HepG2 (cell line): Measurements from ENCODE around the gene HS3ST3A1. TPM values are rescaled to one million over a fixed set of nuclear protein-coding genes. Genes with fewer than 3 reads are reported as not detected.
A peak's percentile ranks its signal among the peaks of the same experiment; 100 is the strongest.

Experiments
- AHDC1 ChIP-seq: sonication (generic); formaldehyde crosslinking; IDR thresholded peaks from 2 replicates; pipeline ENCODE4 v1.5.1; 2020; ENCODE audit warnings: mild to moderate bottlenecking, missing genetic modification reagents, borderline replicate concordance
- CREB1 ChIP-seq, 2 experiments: fragments of 450-650 bp in 1 of 2; IDR thresholded peaks; 2 replicates each; pipeline ENCODE4 v1.6.1; 2016 to 2017; ENCODE audit warnings: control low read depth in 1 of 2, mild to moderate bottlenecking in 1 of 2, missing compliant biosample characterization in 1 of 2, missing genetic modification characterization in 1 of 2
- ESRRA ChIP-seq: sonication (generic); formaldehyde crosslinking; IDR thresholded peaks from 2 replicates; pipeline ENCODE4 v1.5.1; 2020; ENCODE audit warnings: mild to moderate bottlenecking, low read depth, missing genetic modification reagents
- FOSL1 ChIP-seq: sonication (generic); formaldehyde crosslinking; IDR thresholded peaks from 2 replicates; pipeline ENCODE4 v1.9.0; 2021; ENCODE audit warnings: missing genetic modification reagents, borderline replicate concordance
- GATAD2A ChIP-seq: IDR thresholded peaks from 2 replicates; pipeline ENCODE4 v1.6.1; 2016
- HDAC1 ChIP-seq: sonication (generic); formaldehyde crosslinking; IDR thresholded peaks from 2 replicates; pipeline ENCODE4 v1.5.1; 2020; ENCODE audit warnings: mild to moderate bottlenecking, missing genetic modification reagents
- ISL2 ChIP-seq: sonication (generic); formaldehyde crosslinking; IDR thresholded peaks from 2 replicates; pipeline ENCODE4 v1.5.0; 2020; ENCODE audit warnings: missing genetic modification reagents
- KMT2A ChIP-seq: sonication (generic); formaldehyde crosslinking; IDR thresholded peaks from 2 replicates; pipeline ENCODE4 v1.4.0; 2020; ENCODE audit warnings: missing genetic modification reagents
- NFIC ChIP-seq: IDR thresholded peaks from 2 replicates; pipeline ENCODE4 v1.6.1; 2012; ENCODE audit warnings: mild to moderate bottlenecking, low read length, inconsistent platforms
- PAXIP1 ChIP-seq: sonication (generic); formaldehyde crosslinking; conservative IDR thresholded peaks from 2 replicates; pipeline ENCODE4 v1.4.0; 2020; ENCODE audit warnings: mild to moderate bottlenecking, missing genetic modification reagents, moderate library complexity
- PHF5A ChIP-seq: IDR thresholded peaks from one replicate; pipeline ENCODE4 v1.6.1; 2018; ENCODE audit warnings: low read depth, missing genetic modification reagents; ENCODE audit not compliant: unreplicated experiment
- RXRA ChIP-seq: sonication (generic); formaldehyde crosslinking; IDR thresholded peaks from 2 replicates; pipeline ENCODE4 v1.5.1; 2020; ENCODE audit warnings: missing genetic modification reagents
- SIX1 ChIP-seq: sonication (generic); formaldehyde crosslinking; IDR thresholded peaks from 2 replicates; pipeline ENCODE4 v1.4.0; 2020; ENCODE audit warnings: missing genetic modification reagents, borderline replicate concordance
- SIX4 ChIP-seq: sonication (generic); formaldehyde crosslinking; IDR thresholded peaks from 2 replicates; pipeline ENCODE4 v1.4.0; 2020; ENCODE audit warnings: missing genetic modification reagents
- ZFP62 ChIP-seq: sonication (generic); formaldehyde crosslinking; IDR thresholded peaks from 2 replicates; pipeline ENCODE4 v1.4.0; 2020; ENCODE audit warnings: missing genetic modification reagents
- ZNF317 ChIP-seq: sonication (generic); formaldehyde crosslinking; IDR thresholded peaks from 2 replicates; pipeline ENCODE4 v1.5.0; 2020; ENCODE audit warnings: mild to moderate bottlenecking, missing genetic modification reagents
- ZNF432 ChIP-seq: sonication (generic); formaldehyde crosslinking; IDR thresholded peaks from 2 replicates; pipeline ENCODE4 v1.5.0; 2020; ENCODE audit warnings: missing genetic modification reagents, mild to moderate bottlenecking, borderline replicate concordance
- ZNF567 ChIP-seq: sonication (generic); formaldehyde crosslinking; IDR thresholded peaks from 2 replicates; pipeline ENCODE4 v1.8.1; 2023; ENCODE audit warnings: mild to moderate bottlenecking, missing genetic modification reagents, borderline replicate concordance
- ZNF614 ChIP-seq: IDR thresholded peaks from 2 replicates; pipeline ENCODE4 v1.6.1; 2018; ENCODE audit warnings: missing biosample characterization, missing genetic modification reagents, inconsistent platforms, borderline replicate concordance
- ZNF710 ChIP-seq: sonication (generic); formaldehyde crosslinking; IDR thresholded peaks from 2 replicates; pipeline ENCODE4 v1.5.0; 2020; ENCODE audit warnings: mild to moderate bottlenecking, missing genetic modification reagents, borderline replicate concordance
- polyA plus RNA-seq, 8 experiments: library from polyadenylated mRNA; depleted of rRNA in 3 of 8; stranded (reverse) in 7 of 8; unstranded in 1 of 8; fragments of >200 nt; fragmentation: Illumina TruSeq in 4 of 8; extraction: Trizol in 4 of 8; gene quantifications; 2 replicates each; pipeline versions ENCODE4 v1.2.1 to v1.2.3, GENCODE V29; 2011 to 2016; ENCODE audit warnings: low read depth in 4 of 8, missing spikeins in 1 of 8, mixed read lengths in 1 of 8; ENCODE audit not compliant: insufficient read depth in 1 of 8
- total RNA-seq, 5 experiments: library from RNA; depleted of rRNA; stranded (reverse); fragments of >200 nt; fragmentation: Illumina TruSeq; extraction: Trizol; gene quantifications; 2 replicates each; pipeline ENCODE4 v1.2.3, GENCODE V29; 2016; ENCODE audit warnings: low read depth in 1 of 5

HS3ST3A1 gene
- total and polyA plus RNA-seq, 2 of the 13 experiments (the other 11 are each of a cell fraction or from before 2014, with no cell fraction given) = 1.3 to 3.5 TPM

- TF ChIP-seq PAXIP1 (CRISPR knock-in tag) (peak; percentile 90), PHF5A (CRISPR knock-in tag) (peak; percentile 69), ZNF710 (CRISPR knock-in tag) (peak; percentile 87), ZNF567 (no peak), KMT2A (CRISPR knock-in tag) (0 out of 2 replicates have a peak, but pooled peaks have one; percentile 47), GATAD2A (peak; percentile 79), ISL2 (CRISPR knock-in tag) (peak; percentile 95), AHDC1 (CRISPR knock-in tag) (peak; percentile 72; the same call in 1 of the 2 replicates), RXRA (CRISPR knock-in tag) (peak; percentile 51; the same call in 1 of the 2 replicates), ZNF432 (CRISPR knock-in tag) (no peak), NFIC (peak; percentile 85), ESRRA (peak; percentile 46; the same call in 1 of the 2 replicates), ZNF317 (CRISPR knock-in tag) (peak; percentile 67; the same call in 1 of the 2 replicates), SIX1 (CRISPR knock-in tag) (peak; percentile 17; the same call in 1 of the 2 replicates), SIX4 (CRISPR knock-in tag) (peak; percentile 43; the same call in 1 of the 2 replicates), CREB1 (IDR thresholded peaks at IDR 0.05) (no peak), CREB1 (CRISPR knock-in tag; IDR thresholded peaks at IDR 0.05) (no peak), HDAC1 (CRISPR knock-in tag) (peak; percentile 64), ZNF614 (CRISPR knock-in tag) (peak; percentile 58; the same call in 1 of the 2 replicates), FOSL1 (CRISPR knock-in tag) (peak; percentile 25; the same call in 1 of the 2 replicates), ZFP62 (CRISPR knock-in tag) (no peak)
Observed at GRCh38 chr17:13462673-13463124, 139.0 kb downstream of the HS3ST3A1 start (continued).
